Sigmoid colon (tissue), 7 donors: Measurements from ENCODE around the gene PRKG2. TPM values are rescaled to one million over a fixed set of nuclear protein-coding genes. Genes with fewer than 3 reads are reported as not detected.
A peak's percentile ranks its signal among the peaks of the same experiment; 100 is the strongest.

Source experiments
- DNase-seq: peaks from one replicate; pipeline ENCODE4 v3.0.0-alpha.2; 2019
- H3K27ac ChIP-seq, 4 donors: fragments of 200-600 bp; sonication (generic); one replicate each; pipeline ENCODE4 v1.5.1; 2016 to 2019; ENCODE audit warnings: mild to moderate bottlenecking in 1 of 4
- H3K27me3 ChIP-seq, 3 donors: fragments of 200-600 bp; sonication (generic); one replicate each; pipeline ENCODE4 v1.5.1; 2019; ENCODE audit warnings: mild to moderate bottlenecking in 1 of 3
- H3K36me3 ChIP-seq, 4 donors: fragments of 200-600 bp; sonication (generic); one replicate each; pipeline ENCODE4 v1.5.1; 2016 to 2019
- H3K4me1 ChIP-seq, 4 donors: fragments of 200-600 bp; sonication (generic); one replicate each; pipeline ENCODE4 v1.5.1; 2017 to 2019
- H3K4me3 ChIP-seq, 4 donors: fragments of 200-600 bp; sonication (generic); one replicate each; pipeline ENCODE4 v1.5.1; 2017 to 2019; ENCODE audit warnings: mild to moderate bottlenecking in 2 of 4, moderate library complexity in 1 of 4
- H3K9me3 ChIP-seq, 4 donors: fragments of 200-600 bp in 3 of 4; sonication (generic) in 3 of 4; one replicate each; pipeline versions ENCODE4 v1.5.1 to v1.6.1; 2013 to 2019
- EP300 ChIP-seq, 4 donors: sonication (generic); formaldehyde crosslinking; IDR thresholded peaks; one replicate each; pipeline ENCODE4 v1.6.1; 2017; ENCODE audit warnings: antibody characterized with exemption in 4 of 4
- POLR2A ChIP-seq, 2 donors: fragments of 450-650 bp; IDR thresholded peaks; one replicate each; pipeline ENCODE4 v1.6.1; 2016; ENCODE audit warnings: antibody characterized with exemption in 2 of 2, mild to moderate bottlenecking in 2 of 2, moderate library complexity in 2 of 2
- POLR2AphosphoS5 ChIP-seq, 4 donors: sonication (generic); formaldehyde crosslinking; IDR thresholded peaks; one replicate each; pipeline ENCODE4 v1.6.1; 2017; ENCODE audit warnings: antibody characterized with exemption in 4 of 4
- WGBS, 2 donors: extraction: QIAGEN DNeasy Blood & Tissue Kit; methylation state at CpG; one replicate each; pipeline ENCODE4 v1.1.7; 2013; 5-methylcytosine and 5-hydroxymethylcytosine counted together
- intact Hi-C: fragments of 100-400 bp; cut with DNase I; formaldehyde crosslinking; loops from one replicate; pipeline ENCODE4 v1.15.1; 2023
- polyA plus RNA-seq, 3 donors: library from polyadenylated mRNA; stranded (reverse); fragments of 200-250 nt; gene quantifications; one replicate each; pipeline ENCODE4 v1.2.3, GENCODE V29; 2013
- total RNA-seq, 4 donors: library from RNA; depleted of rRNA; stranded (reverse); fragments of >200 nt; gene quantifications; one replicate each; pipeline ENCODE4 v1.1.0, GENCODE V29; 2016
- TF ChIP-seq, protein P1 (sequence below), 4 experiments: fragments of 450-650 bp in 3 of 4; fragments of 200-600 bp in 1 of 4; IDR thresholded peaks; one replicate each; pipeline ENCODE4 v1.5.1; 2016 to 2019; ENCODE audit warnings: antibody characterized with exemption in 4 of 4, mild to moderate bottlenecking in 3 of 4, moderate library complexity in 2 of 4
- donor health status: healthy with polysubstance abuse.
- donor health status: Bipolar disorder and iron deficiency.
- donor health status: healthy.

PRKG2 gene
- total and polyA plus RNA-seq, 7 donors = 1.2 to 19.9 (median 2.6) TPM

- DNase-seq = no peak
- TF ChIP-seq POLR2AphosphoS5 (IDR thresholded peaks at IDR 0.05) (no peak), POLR2A (IDR thresholded peaks at IDR 0.05) (no peak), EP300 (IDR thresholded peaks at IDR 0.05) (no peak)
- TF ChIP-seq, protein P1, sequence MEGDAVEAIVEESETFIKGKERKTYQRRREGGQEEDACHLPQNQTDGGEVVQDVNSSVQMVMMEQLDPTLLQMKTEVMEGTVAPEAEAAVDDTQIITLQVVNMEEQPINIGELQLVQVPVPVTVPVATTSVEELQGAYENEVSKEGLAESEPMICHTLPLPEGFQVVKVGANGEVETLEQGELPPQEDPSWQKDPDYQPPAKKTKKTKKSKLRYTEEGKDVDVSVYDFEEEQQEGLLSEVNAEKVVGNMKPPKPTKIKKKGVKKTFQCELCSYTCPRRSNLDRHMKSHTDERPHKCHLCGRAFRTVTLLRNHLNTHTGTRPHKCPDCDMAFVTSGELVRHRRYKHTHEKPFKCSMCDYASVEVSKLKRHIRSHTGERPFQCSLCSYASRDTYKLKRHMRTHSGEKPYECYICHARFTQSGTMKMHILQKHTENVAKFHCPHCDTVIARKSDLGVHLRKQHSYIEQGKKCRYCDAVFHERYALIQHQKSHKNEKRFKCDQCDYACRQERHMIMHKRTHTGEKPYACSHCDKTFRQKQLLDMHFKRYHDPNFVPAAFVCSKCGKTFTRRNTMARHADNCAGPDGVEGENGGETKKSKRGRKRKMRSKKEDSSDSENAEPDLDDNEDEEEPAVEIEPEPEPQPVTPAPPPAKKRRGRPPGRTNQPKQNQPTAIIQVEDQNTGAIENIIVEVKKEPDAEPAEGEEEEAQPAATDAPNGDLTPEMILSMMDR (IDR thresholded peaks at IDR 0.05) = no peak
- WGBS, 2 donors = 74 to 77% methylated on average over 6 of the region's 6 CpGs
- intact Hi-C loops = no loop called here
- Histone ChIP-seq H3K27ac (no peak overlapping the region), H3K36me3 (no peaks in the 10 kb centered on the region), H3K4me3 (no peak overlapping the region), H3K9me3 (no peaks in the 10 kb centered on the region), H3K4me1 (peaks cover 0 to 4% (median 0%) of the 10 kb centered on the region in 4 donors), H3K27me3 (no peaks in the 10 kb centered on the region)
These were observed 154.3 kb downstream of the PRKG2 start for GRCh38 chr4:81060587-81061343.

GRCh38 chr4:81058621-81059020, 156.4 kb downstream of the PRKG2 start:
- Histone ChIP-seq H3K4me3 (no peak overlapping the region), H3K27me3 (no peaks in the 10 kb centered on the region), H3K4me1 (peaks cover 0 to 13% (median 2%) of the 10 kb centered on the region in 4 donors), H3K27ac (no peak overlapping the region), H3K9me3 (no peaks in the 10 kb centered on the region), H3K36me3 (no peaks in the 10 kb centered on the region)
- TF ChIP-seq EP300 (IDR thresholded peaks at IDR 0.05) (no peak), POLR2AphosphoS5 (IDR thresholded peaks at IDR 0.05) (no peak), POLR2A (IDR thresholded peaks at IDR 0.05) (no peak)
- TF ChIP-seq, protein P1 (IDR thresholded peaks at IDR 0.05) = no peak
- DNase-seq = no peak
- intact Hi-C loops = no loop called here
- WGBS, 2 donors = 69 to 82% methylated on average over 1 of the region's 1 CpG

GRCh38 chr4:81052119-81053068, 162.6 kb downstream of the PRKG2 start:
- H3K9me3 ChIP-seq = no peaks in the 10 kb centered on the region
- H3K27me3 ChIP-seq = no peaks in the 10 kb centered on the region
- H3K4me3 ChIP-seq = no peak overlapping the region
- peaks cover 0 to 72% (median 46%) of the 10 kb centered on the region in 4 donors for H3K4me1 ChIP-seq
- intact Hi-C loops = loop anchor here (1.0 kb wide), 1 partner anchor 686 kb away; no protein-coding TSS in a partner anchor
- no peaks in the 10 kb centered on the region for H3K36me3 ChIP-seq
- peak overlapping the region in 3 of 4 donors; percentile 51 to 76 (median 57) for H3K27ac ChIP-seq
- WGBS, 2 donors = 43 to 60% methylated on average over 7 of the region's 7 CpGs
- TF ChIP-seq, protein P1 (IDR thresholded peaks at IDR 0.05) = peak; percentile 38 to 74 (median 63)
- no peak for TF ChIP-seq EP300 (IDR thresholded peaks at IDR 0.05)
- DNase-seq = peak; percentile 80

- no peaks in the 10 kb centered on the region for H3K9me3 ChIP-seq
- H3K27ac ChIP-seq = peak overlapping the region; percentile 60 to 80 (median 72)
- no peak overlapping the region for H3K4me3 ChIP-seq
- peaks cover 0 to 12% (median 6%) of the 10 kb centered on the region in 4 donors for H3K36me3 ChIP-seq
- no peak for DNase-seq
- H3K27me3 ChIP-seq = no peaks in the 10 kb centered on the region
- intact Hi-C loops = no loop called here
- WGBS, 2 donors = 46 to 66% methylated on average over 3 of the region's 3 CpGs
- peaks cover 0 to 86% (median 53%) of the 10 kb centered on the region in 4 donors for H3K4me1 ChIP-seq
- TF ChIP-seq POLR2AphosphoS5 (IDR thresholded peaks at IDR 0.05) = no peak
- no peak for TF ChIP-seq EP300 (IDR thresholded peaks at IDR 0.05)
- TF ChIP-seq, protein P1 (IDR thresholded peaks at IDR 0.05) = no peak
These were observed 165.1 kb downstream of the PRKG2 start for GRCh38 chr4:81049907-81050306.
